Measurements from ENCODE around the gene KDM5B.

KDM5B gene

GRCh38 chr1:202788800-202789199, 19.4 kb downstream of the KDM5B start:
- H3K27ac ChIP-seq = no peak overlapping the region
- TF ChIP-seq CTCF (conservative IDR thresholded peaks at IDR 0.05) (no peak), ZFX (IDR thresholded peaks at IDR 0.05) (no peak)

GRCh38 chr1:202786804-202787203, 21.4 kb downstream of the KDM5B start:
- no peak overlapping the region for H3K27ac ChIP-seq
- no peak for TF ChIP-seq CTCF (conservative IDR thresholded peaks at IDR 0.05)
- TF ChIP-seq ZFX (IDR thresholded peaks at IDR 0.05) = no peak

GRCh38 chr1:202781180-202781579, 27.0 kb downstream of the KDM5B start:
- TF ChIP-seq ZFX (IDR thresholded peaks at IDR 0.05) (no peak), CTCF (conservative IDR thresholded peaks at IDR 0.05) (no peak)
- H3K27ac ChIP-seq = no peak overlapping the region

- no peak for TF ChIP-seq CTCF (conservative IDR thresholded peaks at IDR 0.05)
- TF ChIP-seq ZFX (IDR thresholded peaks at IDR 0.05) = no peak
- no peak overlapping the region for H3K27ac ChIP-seq
Observed at GRCh38 chr1:202770135-202770534, 38.1 kb downstream of the KDM5B start.

- no peak overlapping the region for H3K27ac ChIP-seq
- TF ChIP-seq CTCF (conservative IDR thresholded peaks at IDR 0.05) = no peak
- no peak for TF ChIP-seq ZFX (IDR thresholded peaks at IDR 0.05)
Observed at GRCh38 chr1:202765721-202766120, 42.5 kb downstream of the KDM5B start.

- no peak for TF ChIP-seq ZFX (IDR thresholded peaks at IDR 0.05)
- no peak for TF ChIP-seq CTCF (conservative IDR thresholded peaks at IDR 0.05)
Observed at GRCh38 chr1:202762019-202762418, 46.2 kb downstream of the KDM5B start.

GRCh38 chr1:202760589-202760988, 47.6 kb downstream of the KDM5B start:
- TF ChIP-seq CTCF (conservative IDR thresholded peaks at IDR 0.05) = no peak
- no peak for TF ChIP-seq ZFX (IDR thresholded peaks at IDR 0.05)
- no peak overlapping the region for H3K27ac ChIP-seq

More at GRCh38 chr1:202762019-202762418, 46.2 kb downstream of the KDM5B start:
- no peak overlapping the region for H3K27ac ChIP-seq
